MG63 (cell line): Measurements from ENCODE around the gene GRIK3. TPM values are rescaled to one million over a fixed set of nuclear protein-coding genes. Genes with fewer than 3 reads are reported as not detected.

Experiments
- DNase-seq: peaks from one replicate; pipeline ENCODE4 v3.0.0-alpha.2; 2020
- H3K27me3 ChIP-seq: fragments of 250-450 bp; sonication (Bioruptor Pico); 2 replicates; pipeline ENCODE4 v1.5.1; 2020; ENCODE audit warnings: mild to moderate bottlenecking, moderate library complexity
- H3K36me3 ChIP-seq: fragments of 250-450 bp; sonication (Bioruptor Pico); 2 replicates; pipeline ENCODE4 v1.5.1; 2020; ENCODE audit warnings: mild to moderate bottlenecking, moderate library complexity
- H3K4me3 ChIP-seq: fragments of 250-450 bp; sonication (Bioruptor Pico); 2 replicates; pipeline ENCODE4 v1.5.1; 2020; ENCODE audit warnings: mild to moderate bottlenecking, moderate library complexity
- H3K9me3 ChIP-seq: fragments of 250-450 bp; sonication (Bioruptor Pico); 2 replicates; pipeline ENCODE4 v1.5.1; 2020; ENCODE audit warnings: mild to moderate bottlenecking, moderate library complexity
- total RNA-seq: library from RNA; depleted of rRNA; stranded (reverse); fragments of >200 nt; shearing (Covaris generic); gene quantifications from 2 replicates; pipeline ENCODE4 v1.2.3, GENCODE V29; 2014; ENCODE audit warnings: low replicate concordance

GRIK3 gene
- total RNA-seq, 1 experiment from 2014 or later: 0.66 TPM

- no peaks in the 10 kb centered on the region for H3K9me3 ChIP-seq
- DNase-seq: peak; percentile 43
- no peak overlapping the region for H3K4me3 ChIP-seq
- no peaks in the 10 kb centered on the region for H3K27me3 ChIP-seq
- H3K36me3 ChIP-seq: no peaks in the 10 kb centered on the region
These were observed 198.0 kb downstream of the GRIK3 start for GRCh38 chr1:36836196-36836883.

GRCh38 chr1:36835696-36836095 lies 198.6 kb downstream of the GRIK3 start:
- Histone ChIP-seq H3K9me3 (no peaks in the 10 kb centered on the region), H3K27me3 (no peaks in the 10 kb centered on the region), H3K4me3 (no peak overlapping the region), H3K36me3 (no peaks in the 10 kb centered on the region)
- DNase-seq: no peak

GRCh38 chr1:36835017-36835695 lies 199.2 kb downstream of the GRIK3 start:
- no peaks in the 10 kb centered on the region for H3K27me3 ChIP-seq
- H3K36me3 ChIP-seq: no peaks in the 10 kb centered on the region
- no peak overlapping the region for H3K4me3 ChIP-seq
- H3K9me3 ChIP-seq: no peaks in the 10 kb centered on the region
- DNase-seq: peak; percentile 83

- Histone ChIP-seq H3K9me3 (no peaks in the 10 kb centered on the region), H3K27me3 (no peaks in the 10 kb centered on the region)
- DNase-seq: no peak
These were observed 199.7 kb downstream of the GRIK3 start for GRCh38 chr1:36834586-36834985.

GRCh38 chr1:36831186-36831810 lies 203.0 kb downstream of the GRIK3 start:
- no peak for DNase-seq

More at GRCh38 chr1:36834586-36834985, 199.7 kb downstream of the GRIK3 start:
- H3K4me3 ChIP-seq: no peak overlapping the region
- H3K36me3 ChIP-seq: no peaks in the 10 kb centered on the region

GRCh38 chr1:36829961-36830360 lies 204.4 kb downstream of the GRIK3 start:
- no peaks in the 10 kb centered on the region for H3K36me3 ChIP-seq
- no peaks in the 10 kb centered on the region for H3K9me3 ChIP-seq
- H3K4me3 ChIP-seq: no peak overlapping the region
- peak; percentile 76 for DNase-seq
- no peaks in the 10 kb centered on the region for H3K27me3 ChIP-seq

More at GRCh38 chr1:36831186-36831810, 203.0 kb downstream of the GRIK3 start:
- Histone ChIP-seq H3K27me3 (no peaks in the 10 kb centered on the region), H3K9me3 (no peaks in the 10 kb centered on the region), H3K36me3 (no peaks in the 10 kb centered on the region), H3K4me3 (no peak overlapping the region)

GRCh38 chr1:36829066-36829465 lies 205.2 kb downstream of the GRIK3 start:
- no peaks in the 10 kb centered on the region for H3K27me3 ChIP-seq

GRCh38 chr1:36825226-36825625 lies 209.1 kb downstream of the GRIK3 start:
- Histone ChIP-seq H3K36me3 (no peaks in the 10 kb centered on the region), H3K27me3 (no peaks in the 10 kb centered on the region), H3K9me3 (no peaks in the 10 kb centered on the region), H3K4me3 (no peak overlapping the region)
- DNase-seq: no peak

More at GRCh38 chr1:36829066-36829465, 205.2 kb downstream of the GRIK3 start:
- no peaks in the 10 kb centered on the region for H3K9me3 ChIP-seq
- H3K36me3 ChIP-seq: no peaks in the 10 kb centered on the region
- DNase-seq: peak; percentile 59
- no peak overlapping the region for H3K4me3 ChIP-seq

- H3K4me3 ChIP-seq: no peak overlapping the region
- no peaks in the 10 kb centered on the region for H3K27me3 ChIP-seq
- H3K36me3 ChIP-seq: no peaks in the 10 kb centered on the region
- no peaks in the 10 kb centered on the region for H3K9me3 ChIP-seq
- DNase-seq: no peak
These were observed 209.9 kb downstream of the GRIK3 start for GRCh38 chr1:36824390-36824861.

- Histone ChIP-seq H3K36me3 (no peaks in the 10 kb centered on the region), H3K27me3 (no peaks in the 10 kb centered on the region), H3K4me3 (no peak overlapping the region), H3K9me3 (no peaks in the 10 kb centered on the region)
- DNase-seq: no peak
These were observed 211.7 kb downstream of the GRIK3 start for GRCh38 chr1:36822648-36823047.

- Histone ChIP-seq H3K4me3 (no peak overlapping the region), H3K9me3 (no peaks in the 10 kb centered on the region), H3K27me3 (no peaks in the 10 kb centered on the region), H3K36me3 (no peaks in the 10 kb centered on the region)
- no peak for DNase-seq
These were observed 212.9 kb downstream of the GRIK3 start for GRCh38 chr1:36821386-36821785.

- no peaks in the 10 kb centered on the region for H3K27me3 ChIP-seq
- H3K4me3 ChIP-seq: no peak overlapping the region
- no peaks in the 10 kb centered on the region for H3K9me3 ChIP-seq
- no peaks in the 10 kb centered on the region for H3K36me3 ChIP-seq
- no peak for DNase-seq
These were observed 215.5 kb downstream of the GRIK3 start for GRCh38 chr1:36818771-36819170.

- H3K36me3 ChIP-seq: no peaks in the 10 kb centered on the region
- no peaks in the 10 kb centered on the region for H3K9me3 ChIP-seq
- H3K4me3 ChIP-seq: no peak overlapping the region
- DNase-seq: no peak
- H3K27me3 ChIP-seq: no peaks in the 10 kb centered on the region
These were observed 218.0 kb downstream of the GRIK3 start for GRCh38 chr1:36816348-36816747.

- DNase-seq: no peak
- Histone ChIP-seq H3K9me3 (no peaks in the 10 kb centered on the region), H3K36me3 (no peaks in the 10 kb centered on the region), H3K27me3 (no peaks in the 10 kb centered on the region), H3K4me3 (no peak overlapping the region)
These were observed 219.5 kb downstream of the GRIK3 start for GRCh38 chr1:36814774-36815173.

GRCh38 chr1:36814083-36814482 lies 220.2 kb downstream of the GRIK3 start:
- Histone ChIP-seq H3K36me3 (no peaks in the 10 kb centered on the region), H3K4me3 (no peak overlapping the region), H3K9me3 (no peaks in the 10 kb centered on the region), H3K27me3 (no peaks in the 10 kb centered on the region)
- no peak for DNase-seq

- no peak for DNase-seq
- Histone ChIP-seq H3K27me3 (no peaks in the 10 kb centered on the region), H3K36me3 (no peaks in the 10 kb centered on the region), H3K9me3 (no peaks in the 10 kb centered on the region), H3K4me3 (no peak overlapping the region)
These were observed 227.1 kb downstream of the GRIK3 start for GRCh38 chr1:36807262-36807661.

- DNase-seq: no peak
- no peaks in the 10 kb centered on the region for H3K27me3 ChIP-seq
- H3K9me3 ChIP-seq: no peaks in the 10 kb centered on the region
- no peak overlapping the region for H3K4me3 ChIP-seq
- H3K36me3 ChIP-seq: no peaks in the 10 kb centered on the region
These were observed 228.2 kb downstream of the GRIK3 start for GRCh38 chr1:36805979-36806640.
